ENCODE data around the gene OBSCN.

OBSCN gene

DNA sequence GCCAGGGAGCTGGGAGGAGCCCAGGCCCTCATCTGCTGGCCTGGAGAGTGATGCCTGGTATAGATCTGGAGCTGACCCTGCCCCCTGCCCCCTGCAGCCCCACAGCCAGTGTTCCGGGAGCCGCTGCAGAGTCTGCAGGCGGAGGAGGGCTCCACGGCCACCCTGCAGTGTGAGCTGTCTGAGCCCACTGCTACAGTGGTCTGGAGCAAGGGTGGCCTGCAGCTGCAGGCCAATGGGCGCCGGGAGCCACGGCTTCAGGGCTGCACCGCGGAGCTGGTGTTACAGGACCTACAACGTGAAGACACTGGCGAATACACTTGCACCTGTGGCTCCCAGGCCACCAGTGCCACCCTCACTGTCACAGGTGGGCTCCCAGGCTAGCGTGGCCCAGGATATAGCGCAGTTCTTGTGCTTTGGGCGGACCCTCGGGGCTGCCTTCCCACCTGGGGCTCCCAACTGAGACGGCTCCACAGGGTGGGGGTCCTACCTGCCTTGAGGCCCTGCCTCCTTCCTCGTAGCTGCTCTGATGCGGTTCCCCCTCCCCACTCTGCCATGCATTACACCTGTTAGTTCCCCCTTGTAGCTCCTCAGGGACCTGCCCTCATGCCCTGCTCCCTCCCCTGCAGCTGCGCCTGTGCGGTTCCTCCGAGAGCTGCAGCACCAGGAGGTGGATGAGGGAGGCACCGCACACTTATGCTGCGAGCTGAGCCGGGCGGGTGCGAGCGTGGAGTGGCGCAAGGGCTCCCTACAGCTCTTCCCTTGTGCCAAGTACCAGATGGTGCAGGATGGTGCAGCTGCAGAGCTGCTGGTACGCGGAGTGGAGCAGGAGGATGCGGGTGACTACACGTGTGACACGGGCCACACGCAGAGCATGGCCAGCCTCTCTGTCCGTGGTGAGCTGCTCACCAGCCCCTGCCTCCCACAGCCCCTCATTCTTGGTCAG lies 98.7 kb downstream of the OBSCN start:
- TF ChIP-seq, protein P1, sequence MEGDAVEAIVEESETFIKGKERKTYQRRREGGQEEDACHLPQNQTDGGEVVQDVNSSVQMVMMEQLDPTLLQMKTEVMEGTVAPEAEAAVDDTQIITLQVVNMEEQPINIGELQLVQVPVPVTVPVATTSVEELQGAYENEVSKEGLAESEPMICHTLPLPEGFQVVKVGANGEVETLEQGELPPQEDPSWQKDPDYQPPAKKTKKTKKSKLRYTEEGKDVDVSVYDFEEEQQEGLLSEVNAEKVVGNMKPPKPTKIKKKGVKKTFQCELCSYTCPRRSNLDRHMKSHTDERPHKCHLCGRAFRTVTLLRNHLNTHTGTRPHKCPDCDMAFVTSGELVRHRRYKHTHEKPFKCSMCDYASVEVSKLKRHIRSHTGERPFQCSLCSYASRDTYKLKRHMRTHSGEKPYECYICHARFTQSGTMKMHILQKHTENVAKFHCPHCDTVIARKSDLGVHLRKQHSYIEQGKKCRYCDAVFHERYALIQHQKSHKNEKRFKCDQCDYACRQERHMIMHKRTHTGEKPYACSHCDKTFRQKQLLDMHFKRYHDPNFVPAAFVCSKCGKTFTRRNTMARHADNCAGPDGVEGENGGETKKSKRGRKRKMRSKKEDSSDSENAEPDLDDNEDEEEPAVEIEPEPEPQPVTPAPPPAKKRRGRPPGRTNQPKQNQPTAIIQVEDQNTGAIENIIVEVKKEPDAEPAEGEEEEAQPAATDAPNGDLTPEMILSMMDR (IDR thresholded peaks at IDR 0.05) = no peak

DNA sequence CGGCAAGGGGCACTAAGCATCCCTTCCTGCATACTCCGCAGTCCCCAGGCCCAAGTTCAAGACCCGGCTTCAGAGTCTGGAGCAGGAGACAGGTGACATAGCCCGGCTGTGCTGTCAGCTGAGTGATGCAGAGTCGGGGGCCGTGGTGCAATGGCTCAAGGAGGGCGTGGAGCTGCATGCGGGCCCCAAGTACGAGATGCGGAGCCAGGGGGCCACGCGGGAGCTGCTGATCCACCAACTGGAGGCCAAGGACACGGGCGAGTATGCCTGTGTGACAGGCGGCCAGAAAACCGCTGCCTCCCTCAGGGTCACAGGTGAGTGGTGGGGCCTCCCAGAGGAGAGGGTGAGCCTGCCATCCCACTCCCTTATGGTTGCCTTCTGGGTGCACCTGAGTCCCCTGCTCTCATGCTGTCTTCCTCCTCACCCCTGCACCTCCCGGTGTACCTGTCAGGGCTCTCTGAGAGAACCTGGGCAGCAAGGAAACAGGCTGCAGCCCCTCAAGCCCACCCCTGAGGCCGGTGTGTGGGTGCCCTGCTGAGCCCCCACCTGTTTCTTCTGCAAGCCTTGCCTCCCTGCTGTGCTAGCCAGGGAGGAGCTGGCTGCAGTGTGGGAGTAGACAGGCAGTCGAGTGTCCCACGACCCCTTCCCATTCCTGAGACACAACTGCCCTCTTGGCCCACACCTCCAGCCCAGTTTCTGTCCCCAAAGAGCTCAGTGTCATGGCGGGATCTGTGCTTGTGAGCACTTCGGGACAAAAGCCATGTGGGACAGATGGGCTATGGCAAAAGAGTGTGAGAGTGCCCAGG lies 99.6 kb downstream of the OBSCN start:
- TF ChIP-seq, protein P1 (IDR thresholded peaks at IDR 0.05) = no peak

DNA sequence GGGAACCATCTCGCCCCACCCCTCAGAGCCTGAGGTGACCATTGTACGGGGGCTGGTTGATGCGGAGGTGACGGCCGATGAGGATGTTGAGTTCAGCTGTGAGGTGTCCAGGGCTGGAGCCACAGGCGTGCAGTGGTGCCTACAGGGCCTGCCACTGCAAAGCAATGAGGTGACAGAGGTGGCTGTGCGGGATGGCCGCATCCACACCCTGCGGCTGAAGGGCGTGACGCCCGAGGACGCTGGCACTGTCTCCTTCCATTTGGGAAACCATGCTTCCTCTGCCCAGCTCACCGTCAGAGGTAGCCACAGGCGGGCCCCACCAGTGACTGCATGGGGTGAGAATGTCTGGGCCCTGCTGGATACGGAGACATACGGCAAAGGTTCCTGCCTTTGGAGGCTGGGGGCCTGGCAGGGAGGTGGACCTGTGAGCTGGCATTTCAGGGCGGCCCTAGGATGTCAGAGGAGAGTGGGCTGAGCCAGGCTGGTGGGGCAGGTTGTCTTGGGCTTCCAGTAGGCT lies 100.3 kb downstream of the OBSCN start:
- TF ChIP-seq, protein P1 (IDR thresholded peaks at IDR 0.05) = no peak

DNA sequence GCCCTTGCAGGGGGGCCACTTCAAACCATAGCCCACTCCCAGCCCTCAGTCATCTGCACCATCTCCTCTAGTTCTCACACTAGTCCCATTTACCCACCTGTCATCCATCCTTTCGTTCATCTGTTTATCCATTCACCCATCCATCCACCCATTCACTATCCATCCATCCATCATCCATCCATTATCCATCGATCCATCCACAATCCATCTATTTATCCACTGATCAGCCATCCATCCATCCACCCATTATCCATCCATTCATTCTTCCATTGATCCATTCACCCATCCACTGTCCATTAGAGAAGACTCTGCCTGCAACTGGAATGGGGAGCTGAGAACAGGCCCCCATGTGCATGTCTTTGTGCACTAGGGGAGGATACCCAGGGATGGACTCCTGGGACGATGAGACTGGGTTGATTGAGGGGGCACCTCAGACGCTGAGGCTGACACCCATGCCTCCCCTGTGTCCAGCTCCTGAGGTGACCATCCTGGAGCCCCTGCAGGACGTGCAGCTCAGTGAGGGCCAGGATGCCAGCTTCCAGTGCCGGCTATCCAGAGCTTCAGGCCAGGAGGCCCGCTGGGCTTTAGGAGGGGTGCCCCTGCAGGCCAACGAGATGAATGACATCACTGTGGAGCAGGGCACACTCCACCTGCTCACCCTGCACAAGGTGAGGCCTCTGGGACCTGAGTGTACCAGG lies 100.9 kb downstream of the OBSCN start:
- TF ChIP-seq, protein P1 (IDR thresholded peaks at IDR 0.05) = peak; percentile 23; the same call in 1 of the 2 replicates

DNA sequence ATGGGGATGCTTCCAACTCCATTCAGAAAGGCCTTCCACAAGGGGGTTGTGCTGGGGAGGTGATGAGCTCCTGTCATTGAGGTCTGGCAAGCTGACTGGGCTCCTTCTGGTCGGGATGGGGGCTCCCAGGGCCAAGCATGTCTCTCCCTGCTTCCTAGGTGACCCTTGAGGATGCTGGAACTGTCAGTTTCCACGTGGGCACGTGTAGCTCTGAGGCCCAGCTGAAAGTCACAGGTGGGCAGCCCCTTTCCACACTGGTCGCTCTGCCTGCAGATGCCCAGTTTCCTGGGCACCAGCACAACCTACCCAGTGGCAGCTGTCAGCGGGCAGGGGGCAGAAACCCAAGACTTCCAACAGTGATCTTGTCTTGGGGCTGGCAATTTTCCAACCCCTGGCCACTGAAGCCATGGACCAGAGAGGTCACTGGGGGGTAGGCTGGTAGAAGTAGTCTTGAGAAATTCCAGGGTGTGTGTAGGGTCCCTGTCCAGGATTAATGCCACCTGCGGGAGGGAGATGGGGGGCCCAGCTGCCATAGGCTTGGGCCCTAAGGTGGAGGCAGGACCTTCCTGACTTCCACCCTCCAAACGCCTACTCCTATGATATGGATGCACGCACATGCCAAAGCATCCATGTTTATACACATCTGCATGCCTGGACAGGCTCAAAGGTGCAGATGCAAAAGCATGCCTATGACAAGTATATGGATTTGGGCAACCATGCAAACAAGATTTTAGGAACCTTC lies 101.7 kb downstream of the OBSCN start:
- TF ChIP-seq, protein P1 (IDR thresholded peaks at IDR 0.05) = no peak

DNA sequence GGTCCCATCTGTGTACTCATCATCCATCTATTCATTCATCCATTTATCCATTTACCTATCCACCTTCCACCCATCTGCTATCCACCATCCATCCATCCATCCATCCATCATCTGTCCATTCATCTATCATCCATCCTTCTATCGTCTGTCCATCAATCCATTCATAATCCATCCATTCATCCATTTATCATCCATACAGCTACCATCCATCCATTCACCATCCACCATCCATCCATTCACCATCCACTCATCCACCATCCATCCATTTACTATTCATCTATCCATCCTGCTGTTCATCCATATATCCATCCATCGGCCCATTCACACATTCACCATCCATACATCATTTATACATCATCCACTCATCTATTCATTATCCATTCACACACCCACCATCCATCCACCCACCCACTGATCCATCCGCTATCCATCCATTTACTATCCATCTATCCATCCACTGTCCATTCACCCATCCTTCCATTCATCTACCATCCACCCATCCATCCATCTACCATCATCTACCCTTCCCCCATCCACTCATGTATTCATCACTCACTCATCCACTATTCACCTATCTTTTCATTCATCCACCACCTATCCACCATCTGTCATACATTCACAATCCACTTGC lies 102.4 kb downstream of the OBSCN start:
- TF ChIP-seq, protein P1 (IDR thresholded peaks at IDR 0.05) = no peak

Data from LNCAP (cell line).